ENCODE measurements around the gene SLC22A6.

Gene SLC22A6

DNA sequence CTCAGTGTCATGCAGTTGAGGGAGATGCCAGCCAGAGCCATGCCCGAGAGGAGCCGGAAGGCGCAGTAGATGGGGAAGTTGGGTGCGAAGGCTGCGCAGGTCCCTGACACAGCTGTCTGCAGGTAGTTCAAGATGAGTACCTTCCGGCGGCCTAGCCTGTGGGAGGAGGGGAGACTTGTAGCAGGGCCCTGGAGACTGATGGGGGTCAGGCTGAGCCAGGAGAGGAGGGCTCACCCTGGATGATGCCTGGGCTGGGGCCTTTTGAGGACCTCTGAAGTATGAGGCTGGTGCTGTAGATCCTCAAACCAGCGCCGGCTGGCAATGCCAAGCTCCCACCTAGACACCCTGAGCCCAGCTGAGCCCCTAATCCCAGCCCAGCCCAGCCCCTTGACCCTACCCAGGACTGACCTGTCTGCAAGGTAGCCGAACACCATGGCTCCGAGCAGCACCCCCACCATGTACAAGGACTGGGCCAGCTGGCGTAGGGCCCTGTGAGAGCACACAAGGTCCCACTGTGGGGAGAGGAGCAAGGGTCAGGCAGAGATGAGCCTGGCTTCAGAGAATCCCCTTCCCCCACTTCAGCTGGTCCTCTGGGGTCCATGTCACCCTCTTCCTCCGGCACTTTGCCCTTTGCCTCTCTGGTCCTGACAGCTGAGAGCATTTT, 1.1 kb downstream of the SLC22A6 start:
- Histone ChIP-seq H3K9me3 (no peaks in the 10 kb centered on the region), H3K4me1 (no peaks in the 10 kb centered on the region), H3K27me3 (peaks cover 0 to 13% of the 10 kb centered on the region in 2 donors), H3K4me3 (no peak overlapping the region), H3K27ac (no peak overlapping the region), H3K36me3 (no peaks in the 10 kb centered on the region)
- intact Hi-C loops (cut with DNase I; ENCODE audit: low total_unique reads) = no loop called here
- DNase-seq = no peak
- TF ChIP-seq, protein P1, sequence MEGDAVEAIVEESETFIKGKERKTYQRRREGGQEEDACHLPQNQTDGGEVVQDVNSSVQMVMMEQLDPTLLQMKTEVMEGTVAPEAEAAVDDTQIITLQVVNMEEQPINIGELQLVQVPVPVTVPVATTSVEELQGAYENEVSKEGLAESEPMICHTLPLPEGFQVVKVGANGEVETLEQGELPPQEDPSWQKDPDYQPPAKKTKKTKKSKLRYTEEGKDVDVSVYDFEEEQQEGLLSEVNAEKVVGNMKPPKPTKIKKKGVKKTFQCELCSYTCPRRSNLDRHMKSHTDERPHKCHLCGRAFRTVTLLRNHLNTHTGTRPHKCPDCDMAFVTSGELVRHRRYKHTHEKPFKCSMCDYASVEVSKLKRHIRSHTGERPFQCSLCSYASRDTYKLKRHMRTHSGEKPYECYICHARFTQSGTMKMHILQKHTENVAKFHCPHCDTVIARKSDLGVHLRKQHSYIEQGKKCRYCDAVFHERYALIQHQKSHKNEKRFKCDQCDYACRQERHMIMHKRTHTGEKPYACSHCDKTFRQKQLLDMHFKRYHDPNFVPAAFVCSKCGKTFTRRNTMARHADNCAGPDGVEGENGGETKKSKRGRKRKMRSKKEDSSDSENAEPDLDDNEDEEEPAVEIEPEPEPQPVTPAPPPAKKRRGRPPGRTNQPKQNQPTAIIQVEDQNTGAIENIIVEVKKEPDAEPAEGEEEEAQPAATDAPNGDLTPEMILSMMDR (IDR thresholded peaks at IDR 0.05) = no peak

DNA sequence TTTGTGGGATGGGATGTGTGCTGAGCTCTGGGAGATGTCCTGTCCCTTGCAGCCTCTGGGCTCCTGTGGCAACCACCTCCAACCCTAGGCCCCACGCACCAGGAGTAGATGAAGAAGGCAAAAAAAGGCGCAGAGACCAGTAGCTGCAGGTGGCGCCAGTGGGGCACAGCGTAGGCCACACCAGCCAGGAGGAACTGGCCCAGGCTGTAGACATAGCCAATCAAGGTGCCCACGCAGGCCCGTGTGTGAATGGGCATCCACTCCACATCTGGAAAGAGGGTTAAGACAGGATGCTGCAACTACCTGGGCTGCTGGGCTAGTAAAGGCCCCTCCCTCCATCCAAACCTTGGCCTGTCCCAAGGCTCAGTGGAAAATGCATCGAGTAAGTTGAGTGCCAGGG, 3.0 kb downstream of the SLC22A6 start:
- Histone ChIP-seq H3K4me1 (no peaks in the 10 kb centered on the region), H3K27ac (no peak overlapping the region), H3K36me3 (no peaks in the 10 kb centered on the region), H3K4me3 (no peak overlapping the region), H3K27me3 (peaks cover 0 to 13% of the 10 kb centered on the region in 2 donors), H3K9me3 (no peaks in the 10 kb centered on the region)
- intact Hi-C loops (cut with DNase I; ENCODE audit: low total_unique reads) = no loop called here
- DNase-seq = no peak
- TF ChIP-seq, protein P1 (IDR thresholded peaks at IDR 0.05) = no peak

DNA sequence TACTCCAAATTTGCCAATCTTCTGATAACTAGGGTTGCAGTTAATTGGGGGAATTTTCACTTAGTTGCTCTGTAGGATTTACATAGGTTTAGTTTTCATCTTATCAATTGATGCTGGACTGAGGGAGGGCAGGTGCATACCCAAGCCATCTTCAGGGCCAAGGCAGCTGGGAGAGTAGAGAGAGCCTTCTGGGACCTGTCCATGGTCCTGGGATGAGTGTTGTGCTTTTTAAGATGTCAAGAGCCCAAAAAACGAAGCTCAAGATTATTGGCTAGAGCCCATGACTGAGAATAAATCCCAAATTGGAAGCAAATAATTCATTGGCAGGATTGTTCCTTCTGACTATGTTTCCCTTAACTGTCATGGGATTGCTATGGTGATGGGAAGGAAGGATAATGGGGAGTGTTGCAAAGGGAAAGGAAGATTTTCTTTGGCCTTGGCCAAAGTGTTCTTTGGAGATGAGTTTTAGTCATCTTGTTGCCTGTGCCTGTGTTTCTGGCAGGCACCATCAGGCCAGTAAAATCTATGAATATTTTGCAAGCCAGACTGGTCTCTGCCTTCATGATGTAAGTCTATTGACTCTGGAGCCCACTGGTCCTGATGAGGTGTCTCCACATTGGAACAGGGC, 4.5 kb downstream of the SLC22A6 start:
- no peak for DNase-seq
- H3K36me3 ChIP-seq = no peaks in the 10 kb centered on the region
- no peaks in the 10 kb centered on the region for H3K9me3 ChIP-seq
- TF ChIP-seq, protein P1 (IDR thresholded peaks at IDR 0.05) = no peak
- H3K4me1 ChIP-seq = peaks cover 0 to 4% (median under 1%) of the 10 kb centered on the region in 4 donors
- no peak overlapping the region for H3K4me3 ChIP-seq
- H3K27ac ChIP-seq = no peak overlapping the region
- peaks cover 0 to 13% of the 10 kb centered on the region in 2 donors for H3K27me3 ChIP-seq
- intact Hi-C loops (cut with DNase I; ENCODE audit: low total_unique reads) = no loop called here

DNA sequence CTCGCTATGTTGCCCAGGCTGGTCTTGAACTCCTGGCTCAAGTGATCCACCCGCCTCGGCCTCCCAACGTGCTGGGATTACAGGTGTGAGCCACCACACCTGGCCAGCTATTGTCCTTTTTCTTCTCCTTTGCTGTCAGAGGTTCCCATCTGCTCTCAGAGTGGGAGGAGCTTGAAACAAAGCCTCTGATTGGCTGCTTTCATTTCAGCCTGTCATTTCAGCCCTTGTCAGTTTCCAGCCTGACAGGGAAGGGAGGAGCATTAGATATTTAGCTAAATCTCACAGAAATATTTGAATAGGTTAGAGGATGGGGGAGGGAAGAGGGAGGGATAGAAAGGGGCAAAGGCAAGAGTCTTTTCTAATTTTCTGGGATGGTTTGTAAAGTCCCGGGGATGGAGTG, 8.7 kb downstream of the SLC22A6 start:
- Histone ChIP-seq H3K9me3 (no peaks in the 10 kb centered on the region), H3K27me3 (peaks cover 0 to 15% of the 10 kb centered on the region in 2 donors), H3K4me3 (no peak overlapping the region), H3K36me3 (no peaks in the 10 kb centered on the region), H3K27ac (no peak overlapping the region), H3K4me1 (peaks cover 0 to 14% (median 6%) of the 10 kb centered on the region in 4 donors)
- no peak for DNase-seq
- TF ChIP-seq, protein P1 (IDR thresholded peaks at IDR 0.05) = no peak
- intact Hi-C loops (cut with DNase I; ENCODE audit: low total_unique reads) = no loop called here

DNA sequence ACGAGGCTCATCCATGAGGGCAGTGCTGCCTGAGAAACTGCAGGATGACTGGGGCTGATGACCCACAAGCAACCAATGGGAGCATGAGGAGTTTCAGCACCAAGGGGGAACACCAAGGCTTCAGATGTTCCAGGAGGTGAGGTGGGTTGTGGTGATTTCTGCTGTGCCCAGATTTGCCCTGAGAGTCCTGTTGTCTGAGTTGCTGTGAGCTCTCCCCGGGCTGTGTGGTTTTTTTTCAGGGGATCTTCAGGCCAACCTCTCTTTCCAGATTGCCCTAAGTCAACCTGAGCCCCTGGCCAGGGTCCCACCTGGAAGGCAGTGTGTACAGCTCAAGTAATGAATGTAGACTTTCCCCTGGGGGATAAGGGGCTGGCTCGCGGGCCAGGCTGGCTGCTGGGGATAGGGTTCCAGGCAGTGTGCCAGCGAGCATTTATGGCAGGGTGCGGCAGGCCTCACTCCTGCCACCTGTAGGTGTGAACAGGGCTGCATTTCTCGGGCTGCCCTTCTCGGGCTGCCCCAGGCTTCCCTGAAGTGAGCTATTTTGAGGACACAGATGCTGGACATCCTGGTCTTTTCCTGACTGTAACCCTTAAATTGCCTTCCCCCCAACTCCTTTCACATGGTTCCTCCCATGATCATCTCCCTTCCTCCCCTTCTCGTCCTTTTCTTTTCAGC, 9.8 kb downstream of the SLC22A6 start:
- no peaks in the 10 kb centered on the region for H3K9me3 ChIP-seq
- intact Hi-C loops (cut with DNase I; ENCODE audit: low total_unique reads) = no loop called here
- no peak for DNase-seq

More for the DNA sequence above, 9.8 kb downstream of the SLC22A6 start:
- TF ChIP-seq, protein P1 (IDR thresholded peaks at IDR 0.05) = no peak
- no peak overlapping the region for H3K27ac ChIP-seq
- H3K27me3 ChIP-seq = peaks cover 0 to 11% of the 10 kb centered on the region in 2 donors
- H3K4me1 ChIP-seq = peaks cover 0 to 14% (median 6%) of the 10 kb centered on the region in 4 donors
- H3K36me3 ChIP-seq = no peaks in the 10 kb centered on the region
- no peak overlapping the region for H3K4me3 ChIP-seq
